ENCODE results near the gene HOXA10.

HOXA10 gene

DNA sequence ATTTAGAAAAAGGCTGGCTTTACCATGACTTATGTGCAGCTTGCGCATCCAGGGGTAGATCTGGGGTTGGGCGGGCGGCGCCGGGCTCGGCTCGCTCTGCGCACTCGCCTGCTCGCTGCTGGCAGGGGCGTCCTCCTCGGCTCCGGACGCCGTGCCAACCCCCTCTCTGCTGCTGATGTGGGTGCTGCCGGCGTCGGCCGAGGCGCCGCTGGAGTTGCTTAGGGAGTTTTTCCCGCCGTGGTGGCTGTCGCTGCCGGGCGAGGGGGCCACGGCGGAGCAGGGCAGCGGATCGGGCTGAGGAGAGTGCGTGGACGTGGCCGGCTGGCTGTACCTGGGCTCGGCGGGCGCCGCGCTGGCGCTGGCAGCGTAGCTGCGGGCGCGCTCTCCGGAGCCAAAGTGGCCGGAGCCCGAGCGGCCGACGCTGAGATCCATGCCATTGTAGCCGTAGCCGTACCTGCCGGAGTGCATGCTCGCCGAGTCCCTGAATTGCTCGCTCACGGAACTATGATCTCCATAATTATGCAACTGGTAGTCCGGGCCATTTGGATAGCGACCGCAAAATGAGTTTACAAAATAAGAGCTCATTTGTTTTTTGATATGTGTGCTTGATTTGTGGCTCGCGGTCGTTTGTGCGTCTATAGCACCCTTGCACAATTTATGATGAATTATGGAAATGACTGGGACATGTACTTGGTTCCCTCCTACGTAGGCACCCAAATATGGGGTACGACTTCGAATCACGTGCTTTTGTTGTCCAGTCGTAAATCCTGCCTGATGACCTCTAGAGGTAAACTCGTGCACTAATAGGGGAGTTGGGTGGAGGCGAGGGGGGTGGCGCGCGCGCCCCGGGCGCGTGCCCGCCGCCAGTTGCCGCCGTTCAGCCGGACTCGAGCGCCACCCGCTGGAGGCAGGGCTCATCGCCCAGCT lies 30.8 kb downstream of the HOXA10 start, which contains the start of gene HOXA5:
TSS of gene HOXA5 (minus strand) at position 659 of the 927 bp plus-strand sequence. CDS start at position 585, 74 bp downstream.
- peak; percentile 87 for DNase-seq

DNA sequence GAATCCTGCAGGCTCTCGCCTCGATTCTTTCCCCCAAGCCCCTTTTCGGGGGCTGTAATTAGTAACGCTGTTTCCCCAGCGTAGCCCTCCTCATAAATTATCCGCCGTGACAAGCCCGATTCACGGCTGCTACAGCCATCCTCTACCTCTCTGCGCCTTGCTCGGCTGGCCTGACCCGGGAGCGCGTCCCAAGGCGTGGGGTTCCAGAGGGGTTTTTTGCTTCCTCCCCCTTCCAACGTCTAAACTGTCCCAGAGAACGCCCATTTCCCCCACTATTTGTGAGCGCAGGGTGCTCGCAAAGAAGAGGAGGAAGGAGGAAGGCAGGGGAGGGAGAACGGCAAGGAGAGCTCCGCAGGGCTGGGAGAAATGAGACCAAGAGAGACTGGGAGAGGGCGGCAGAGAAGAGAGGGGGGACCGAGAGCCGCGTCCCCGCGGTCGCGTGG lies 31.5 kb downstream of the HOXA10 start:
- DNase-seq = no peak

DNA sequence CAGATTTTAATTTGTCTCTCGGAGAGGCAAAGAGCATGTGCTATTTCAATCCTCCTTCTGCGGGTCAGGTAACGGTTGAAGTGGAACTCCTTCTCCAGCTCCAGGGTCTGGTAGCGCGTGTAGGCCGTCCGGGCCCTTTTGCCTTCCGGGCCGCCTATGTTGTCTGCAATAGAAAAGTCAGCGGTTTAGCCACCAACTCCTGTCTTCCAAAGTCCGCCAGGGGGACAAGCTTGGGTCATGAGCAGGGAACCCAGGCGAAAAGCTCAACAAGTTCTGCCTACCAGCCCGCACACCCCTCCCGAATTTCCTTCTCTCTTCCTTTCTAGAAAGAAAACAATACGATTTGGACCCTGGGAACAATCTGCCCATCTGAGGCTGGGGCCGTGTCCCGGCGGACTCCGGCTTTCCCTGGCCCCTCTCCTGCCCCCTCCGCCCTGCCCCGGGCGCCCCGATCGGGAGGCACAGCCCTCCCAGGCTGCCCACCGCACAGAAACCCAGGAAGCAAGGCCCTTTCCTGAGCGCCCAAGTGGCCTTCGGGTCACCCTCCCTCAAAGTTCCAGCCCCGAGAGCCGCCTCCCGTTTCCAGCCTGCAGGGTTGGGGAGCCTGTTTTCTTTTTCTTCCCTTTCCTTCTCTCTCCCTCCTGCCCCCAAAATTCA lies 32.1 kb downstream of the HOXA10 start:
- peak; percentile 40 for DNase-seq

DNA sequence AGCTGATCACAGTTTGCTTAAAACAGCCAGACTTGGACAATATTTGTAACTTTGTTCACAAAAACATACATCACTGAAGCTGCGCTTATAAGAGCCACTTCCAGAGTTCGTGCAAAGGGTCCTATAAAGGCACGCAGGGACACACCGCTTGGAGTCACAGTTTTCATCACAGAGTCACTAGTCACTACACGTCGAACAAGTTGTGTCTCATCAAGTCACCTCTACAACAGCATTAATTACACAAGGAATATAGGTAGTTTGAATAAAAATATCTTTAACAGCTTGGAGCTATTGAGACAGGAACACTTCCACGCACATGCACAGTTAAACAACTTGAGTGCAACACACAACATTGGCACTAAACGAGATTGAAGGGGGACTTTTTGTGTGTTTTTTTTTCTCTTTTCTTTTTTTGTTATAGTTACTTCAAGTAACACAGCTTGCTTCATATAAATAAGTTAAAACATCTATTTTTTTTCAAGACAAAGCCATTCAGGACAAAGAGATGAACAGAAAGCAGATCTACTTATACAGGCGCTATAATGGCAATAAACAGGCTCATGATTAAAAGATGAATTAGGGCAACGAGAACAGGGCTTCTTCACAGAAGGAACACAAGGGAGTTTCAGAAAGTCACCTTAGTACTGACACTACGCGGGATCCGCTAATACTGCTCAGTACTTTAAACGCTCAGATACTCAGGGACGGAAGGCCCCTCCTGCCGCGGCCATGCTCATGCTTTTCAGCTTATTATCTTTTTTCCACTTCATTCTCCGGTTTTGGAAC lies 32.8 kb downstream of the HOXA10 start:
- no peak for DNase-seq

DNA sequence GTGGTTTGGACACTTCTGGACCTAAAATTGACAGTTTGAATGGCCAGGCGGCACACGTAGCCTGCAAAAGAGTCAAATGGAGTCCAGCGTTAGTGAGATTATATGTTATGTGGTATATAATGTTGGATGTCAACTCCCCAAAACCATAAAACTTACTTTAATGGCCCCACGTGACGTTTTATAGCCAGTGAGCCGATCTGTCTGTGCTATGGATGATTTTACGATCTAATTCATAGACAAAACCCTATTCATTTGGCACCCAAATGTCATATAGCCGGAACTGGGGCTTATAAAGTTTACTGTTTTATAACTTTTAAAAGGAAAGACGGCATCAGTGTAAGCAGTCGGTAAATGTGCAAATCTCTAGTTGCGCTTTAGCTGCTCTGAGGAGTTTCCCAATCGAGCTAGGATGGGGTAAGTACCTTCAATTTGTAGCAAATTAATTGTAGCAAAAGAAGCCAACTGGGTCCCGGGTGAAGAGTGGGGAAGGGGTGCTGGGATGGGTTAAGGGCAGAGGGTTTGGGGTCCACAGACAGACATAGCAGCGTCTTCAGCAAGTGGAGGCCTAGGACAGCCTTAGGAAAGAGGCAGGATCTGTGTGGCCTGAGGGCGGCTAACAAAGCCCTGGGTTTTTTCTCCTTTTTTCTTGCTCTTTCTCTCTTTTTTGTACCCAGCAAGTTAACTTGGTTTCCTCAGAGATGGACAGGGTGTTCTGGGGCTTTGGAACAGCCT lies 33.8 kb downstream of the HOXA10 start:
- DNase-seq = peak; percentile 51

DNA sequence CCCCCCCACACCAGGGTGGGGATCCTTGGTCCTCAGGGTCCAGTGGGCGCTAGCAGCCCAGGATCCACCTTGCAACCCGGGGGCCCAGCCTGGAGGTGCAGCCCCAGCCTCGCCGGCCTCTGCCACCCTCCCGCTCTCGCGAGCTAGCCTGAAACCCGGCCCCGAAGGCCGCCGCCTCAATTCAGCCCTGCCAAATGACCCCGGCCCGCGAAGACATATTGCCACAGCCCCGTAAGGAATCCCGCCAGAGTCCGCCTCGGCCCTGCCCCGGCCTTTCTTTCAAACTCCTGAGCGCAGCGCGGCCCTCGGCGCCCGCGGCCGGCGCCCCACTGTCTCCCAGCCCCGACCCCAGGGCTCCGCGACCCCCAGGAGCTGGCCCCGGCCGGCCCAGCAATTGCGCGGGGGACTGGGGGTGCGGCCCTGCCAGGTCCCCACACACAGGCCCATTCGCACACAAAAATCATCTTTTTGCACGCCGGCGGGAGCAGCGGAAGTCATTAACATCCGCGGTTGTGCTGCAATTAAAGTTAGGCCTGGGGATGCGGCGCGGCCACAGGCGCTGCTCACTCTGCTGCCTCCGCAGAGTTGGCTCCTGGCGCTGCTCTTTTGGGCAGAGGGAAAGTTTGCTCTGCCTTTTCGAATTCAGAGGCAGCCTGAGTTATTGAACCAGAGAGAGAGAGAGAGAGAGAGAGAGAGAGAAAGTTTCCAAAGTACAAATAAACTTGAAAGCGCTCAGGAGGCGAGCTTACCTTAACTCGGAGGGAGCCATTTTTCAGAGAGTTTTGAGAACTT lies 34.6 kb downstream of the HOXA10 start:
- DNase-seq = peak; percentile 54

DNA sequence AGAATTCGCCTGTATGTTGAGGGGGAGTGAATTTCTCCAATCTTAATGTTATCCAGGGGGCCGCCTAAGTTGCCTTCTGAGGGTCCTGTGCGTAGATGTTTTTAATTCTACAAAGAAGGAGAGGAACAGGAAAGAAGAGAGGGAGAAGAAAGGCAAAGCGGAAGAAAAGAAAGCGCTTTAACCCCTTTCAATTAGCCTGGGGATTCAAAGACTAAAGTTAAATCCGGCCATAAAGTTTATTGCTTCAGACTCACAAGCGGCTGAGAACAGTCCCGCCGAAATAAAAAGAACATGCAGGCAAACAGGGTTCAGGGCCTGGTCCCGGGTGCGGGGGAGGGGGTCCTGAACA lies 35.2 kb downstream of the HOXA10 start:
- DNase-seq = no peak

DNA sequence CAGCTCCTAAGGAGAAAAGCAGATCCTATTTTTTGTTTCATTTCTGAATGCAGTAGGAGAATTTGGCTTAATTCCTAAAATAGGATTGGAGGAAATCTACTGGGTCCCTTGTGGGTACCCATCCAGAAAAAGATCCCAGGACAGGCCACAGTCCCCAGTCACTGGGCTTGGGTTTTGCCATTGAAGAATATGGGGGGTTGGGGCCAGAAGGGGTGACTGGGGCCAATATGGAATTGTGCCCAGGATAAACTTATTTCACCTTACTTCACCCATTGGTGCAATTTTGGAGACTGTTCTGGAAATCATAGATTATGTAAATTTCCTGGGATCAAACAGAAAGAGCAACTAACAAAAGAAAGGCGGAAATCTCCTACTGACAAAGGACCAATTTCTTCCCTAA lies 35.6 kb downstream of the HOXA10 start:
- DNase-seq = no peak

DNA sequence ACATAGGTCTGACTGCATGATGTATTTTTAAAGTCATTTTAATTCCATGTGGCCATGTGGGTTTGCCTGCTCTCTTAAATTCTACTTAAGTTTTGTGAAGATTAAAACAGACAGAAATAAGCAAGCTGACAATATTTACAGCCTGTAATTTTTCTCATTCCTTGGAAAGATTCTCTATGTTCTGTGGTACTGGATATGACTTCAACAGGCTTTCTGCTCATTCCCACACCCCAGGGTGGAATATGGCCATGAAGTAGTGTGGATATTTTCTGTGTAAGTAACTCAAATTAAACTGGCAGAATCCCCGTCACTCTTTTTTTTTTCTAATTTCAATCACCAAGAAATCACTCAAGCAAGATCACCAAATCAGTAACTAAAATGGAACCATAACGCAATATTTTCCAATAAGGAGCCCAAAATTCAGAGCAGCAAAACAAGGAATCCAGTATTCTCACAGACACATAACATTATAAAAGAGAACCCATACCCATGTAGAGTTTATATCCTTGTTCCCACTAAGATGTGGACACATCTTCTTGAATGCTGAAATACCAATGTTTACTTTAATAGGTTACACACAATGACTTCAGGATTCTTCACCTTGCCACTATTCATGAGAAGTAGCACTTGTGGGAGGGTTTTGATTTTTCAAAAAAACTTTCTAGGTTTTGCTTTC lies 36.3 kb downstream of the HOXA10 start:
- DNase-seq = no peak

DNA sequence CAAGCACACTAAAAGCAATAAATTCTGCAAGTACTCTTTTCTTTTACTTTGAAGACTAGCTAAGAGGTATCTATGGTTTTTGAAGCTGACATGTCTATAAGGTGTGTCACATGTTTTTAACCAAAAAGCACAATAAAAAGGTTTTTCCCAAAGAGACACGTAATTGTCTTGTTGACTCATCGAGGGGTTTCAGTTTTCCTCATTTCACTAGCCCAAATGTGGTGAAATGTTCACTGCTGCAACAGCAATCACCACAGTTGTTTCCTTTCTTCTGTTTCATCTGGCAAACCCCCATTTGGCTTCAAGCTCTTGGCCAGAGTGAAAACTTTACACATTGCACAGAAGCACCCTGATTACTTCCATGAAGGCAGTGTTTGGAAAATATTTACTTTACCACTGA lies 39.7 kb downstream of the HOXA10 start:
- DNase-seq = peak; percentile 40

DNA sequence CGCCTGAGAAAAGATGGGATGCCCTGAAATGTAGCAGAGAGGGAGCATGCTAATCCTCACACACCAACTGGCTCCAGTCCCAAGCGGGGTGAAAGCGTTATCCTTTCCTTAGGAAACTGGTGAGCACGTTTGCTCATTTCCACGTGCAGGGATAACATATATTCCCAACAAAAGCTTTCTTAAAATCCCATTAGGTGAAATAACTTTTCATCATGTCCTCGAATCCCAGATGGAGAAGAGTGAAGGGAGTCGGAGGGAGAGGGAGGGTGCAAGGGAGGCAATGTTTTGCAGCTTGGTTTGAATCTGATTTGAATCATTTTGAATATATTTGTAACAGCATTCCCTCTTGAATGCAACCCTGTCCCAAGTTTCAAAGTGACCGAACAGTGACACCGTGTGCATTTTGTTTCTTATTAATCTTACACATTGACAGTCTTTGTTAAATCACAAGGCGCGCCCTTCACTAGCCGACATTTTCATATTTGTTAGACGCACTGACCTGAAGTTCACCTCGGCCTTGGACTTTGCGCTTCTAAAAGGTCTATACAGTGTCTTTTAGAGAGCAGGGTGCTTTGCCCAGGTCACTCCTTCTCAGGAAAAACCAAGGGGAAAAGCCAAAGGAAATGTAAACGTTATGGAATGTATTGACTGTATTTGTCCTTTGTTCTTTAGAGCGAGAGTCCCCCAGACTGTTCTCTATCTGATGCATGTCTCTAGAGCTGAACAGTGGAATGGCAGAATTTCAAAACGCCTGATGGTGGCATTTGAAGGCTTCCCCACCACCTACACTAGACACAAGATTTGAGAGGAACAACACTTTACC lies 40.5 kb downstream of the HOXA10 start:
- DNase-seq = no peak

DNA sequence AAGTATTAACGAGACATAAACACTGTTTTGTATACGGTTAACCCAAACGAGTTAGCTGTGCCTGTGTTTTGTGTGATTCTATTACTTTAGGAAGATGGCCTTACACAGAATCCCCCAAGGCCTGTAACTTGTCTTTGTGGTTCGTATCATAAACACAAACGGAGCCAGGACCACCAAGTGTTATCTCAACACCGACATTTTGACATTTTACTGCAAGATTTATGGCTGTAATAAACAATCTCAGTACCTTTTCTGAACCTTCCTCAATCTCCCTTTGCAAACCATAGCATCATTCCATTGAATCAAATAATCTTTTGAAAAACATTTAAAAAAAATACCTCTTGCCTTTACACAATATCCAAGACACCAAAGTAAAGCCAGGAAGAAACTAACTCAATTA lies 41.1 kb downstream of the HOXA10 start:
- no peak for DNase-seq

DNA sequence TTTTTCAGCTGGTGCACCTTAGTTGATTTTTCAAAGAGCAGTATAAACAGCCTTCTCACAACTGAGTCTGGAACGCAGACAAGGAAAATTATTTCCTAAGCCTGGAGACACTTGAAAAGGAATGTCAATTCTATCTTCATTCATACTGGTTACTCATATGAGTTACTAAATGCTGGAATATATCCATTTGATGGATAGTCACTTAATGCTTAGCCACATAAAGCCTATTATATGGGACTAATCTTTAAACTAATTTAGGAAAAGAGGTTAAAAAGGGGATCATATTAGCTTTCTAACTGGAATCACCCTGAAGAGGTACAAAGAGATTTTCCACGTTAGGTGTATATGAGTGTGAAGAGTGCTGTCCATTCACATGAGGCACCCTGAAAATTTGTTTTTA lies 41.9 kb downstream of the HOXA10 start:
- DNase-seq = no peak

DNA sequence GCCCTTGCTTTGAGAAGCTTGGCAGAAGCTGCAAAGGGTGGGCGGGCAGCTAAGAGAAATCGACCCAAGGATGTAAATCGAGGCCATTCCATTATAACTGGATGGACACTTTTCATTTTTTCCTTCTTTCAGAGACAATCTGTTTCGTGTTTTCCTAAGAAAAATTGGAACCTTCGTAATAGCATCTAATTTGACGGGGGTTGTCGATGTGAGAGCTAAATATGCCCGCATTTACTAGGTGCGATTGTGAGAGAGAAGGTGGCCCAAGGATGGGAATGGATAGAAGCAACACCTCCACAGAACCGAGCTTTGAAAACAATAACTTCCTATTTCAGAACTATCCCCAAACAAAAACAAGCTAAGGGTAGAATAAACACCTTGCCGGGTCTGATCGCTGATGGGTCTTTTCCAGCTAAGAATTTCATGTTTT lies 42.7 kb downstream of the HOXA10 start:
- DNase-seq = no peak

DNA sequence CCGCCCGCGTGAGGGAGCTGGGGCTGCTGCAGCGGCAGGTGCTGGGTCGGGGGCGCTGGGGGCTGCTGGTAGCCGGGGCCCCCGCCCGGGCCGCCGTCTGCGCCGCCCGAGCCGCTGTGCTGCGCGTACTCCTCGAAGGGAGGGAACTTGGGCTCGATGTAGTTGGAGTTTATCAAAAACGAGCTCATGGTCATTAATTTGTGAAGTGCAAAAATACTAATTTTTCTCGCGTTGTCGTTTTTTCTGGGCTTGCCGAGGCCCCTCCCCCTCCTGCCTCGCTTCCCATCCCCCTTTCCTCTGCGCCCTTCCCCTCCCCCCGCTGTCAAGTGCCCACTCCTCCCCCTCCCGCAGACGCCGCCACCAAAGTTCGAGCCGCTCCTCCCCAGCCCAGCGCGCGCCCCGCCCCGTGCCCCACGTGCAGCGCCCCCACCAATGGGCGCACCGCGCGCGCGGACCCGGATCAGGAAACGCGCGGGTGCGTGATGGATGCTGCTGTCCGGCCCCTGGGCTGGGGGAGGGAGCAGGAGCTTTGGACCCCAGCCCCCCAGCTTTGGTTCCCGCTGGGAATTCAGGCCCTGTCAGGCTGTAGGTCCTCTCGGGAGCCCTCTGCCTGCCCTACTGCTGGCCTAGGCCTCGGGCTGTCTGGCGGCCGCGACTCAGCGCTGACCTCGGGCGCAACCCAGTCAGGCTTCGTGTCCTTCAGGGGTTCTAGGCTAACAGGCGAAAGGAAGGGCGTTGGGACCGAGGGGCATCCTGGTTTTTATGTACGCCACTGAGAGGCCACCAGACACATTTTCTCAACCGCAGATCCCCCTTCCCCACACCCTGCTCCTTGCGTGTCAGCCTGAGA lies 43.4 kb downstream of the HOXA10 start, which contains the start of gene HOXA4:
TSS of gene HOXA4 (minus strand) at position 218 of the 850 bp plus-strand sequence. CDS start at position 194, 24 bp downstream.
- DNase-seq = peak; percentile 94

DNA sequence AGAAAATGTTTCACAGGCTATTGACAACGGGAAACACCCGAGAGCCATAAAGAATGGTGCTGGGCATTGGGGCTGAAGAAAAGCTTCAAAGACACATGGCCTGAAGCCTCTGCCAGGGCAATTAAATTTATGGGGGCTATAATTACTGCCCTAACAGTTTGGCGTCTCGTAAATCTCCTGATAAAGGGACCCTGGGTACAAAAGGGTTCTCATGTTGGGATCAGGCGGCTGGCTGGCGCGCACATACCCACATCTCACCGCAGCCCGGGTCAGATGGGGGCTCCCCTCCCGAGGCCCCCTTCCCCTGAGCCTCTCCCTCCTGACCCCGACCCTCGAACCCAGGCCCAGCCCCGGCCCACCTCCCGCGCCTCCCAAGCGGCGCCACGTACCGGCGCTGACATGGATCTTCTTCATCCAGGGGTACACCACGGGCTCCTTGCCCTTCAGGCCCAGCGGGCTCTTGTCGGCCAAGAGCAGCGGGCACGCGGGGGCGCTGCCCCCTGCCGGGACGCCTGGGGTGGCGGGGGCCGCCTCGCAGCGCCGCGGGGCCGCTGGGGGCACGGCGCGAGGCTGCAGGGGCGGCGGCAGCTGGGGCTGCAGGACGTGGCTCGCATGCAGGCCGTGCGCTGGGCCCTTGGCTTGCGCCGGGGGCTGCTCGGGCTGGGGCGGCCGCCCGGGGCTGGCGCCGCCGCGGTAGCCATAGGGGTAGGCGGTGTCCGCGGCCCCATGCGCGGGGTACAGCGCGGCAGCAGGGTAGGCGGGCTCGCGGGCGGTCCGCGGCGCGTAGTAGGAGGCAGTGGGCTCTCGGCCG lies 44.2 kb downstream of the HOXA10 start:
- peak; percentile 47 for DNase-seq

DNA sequence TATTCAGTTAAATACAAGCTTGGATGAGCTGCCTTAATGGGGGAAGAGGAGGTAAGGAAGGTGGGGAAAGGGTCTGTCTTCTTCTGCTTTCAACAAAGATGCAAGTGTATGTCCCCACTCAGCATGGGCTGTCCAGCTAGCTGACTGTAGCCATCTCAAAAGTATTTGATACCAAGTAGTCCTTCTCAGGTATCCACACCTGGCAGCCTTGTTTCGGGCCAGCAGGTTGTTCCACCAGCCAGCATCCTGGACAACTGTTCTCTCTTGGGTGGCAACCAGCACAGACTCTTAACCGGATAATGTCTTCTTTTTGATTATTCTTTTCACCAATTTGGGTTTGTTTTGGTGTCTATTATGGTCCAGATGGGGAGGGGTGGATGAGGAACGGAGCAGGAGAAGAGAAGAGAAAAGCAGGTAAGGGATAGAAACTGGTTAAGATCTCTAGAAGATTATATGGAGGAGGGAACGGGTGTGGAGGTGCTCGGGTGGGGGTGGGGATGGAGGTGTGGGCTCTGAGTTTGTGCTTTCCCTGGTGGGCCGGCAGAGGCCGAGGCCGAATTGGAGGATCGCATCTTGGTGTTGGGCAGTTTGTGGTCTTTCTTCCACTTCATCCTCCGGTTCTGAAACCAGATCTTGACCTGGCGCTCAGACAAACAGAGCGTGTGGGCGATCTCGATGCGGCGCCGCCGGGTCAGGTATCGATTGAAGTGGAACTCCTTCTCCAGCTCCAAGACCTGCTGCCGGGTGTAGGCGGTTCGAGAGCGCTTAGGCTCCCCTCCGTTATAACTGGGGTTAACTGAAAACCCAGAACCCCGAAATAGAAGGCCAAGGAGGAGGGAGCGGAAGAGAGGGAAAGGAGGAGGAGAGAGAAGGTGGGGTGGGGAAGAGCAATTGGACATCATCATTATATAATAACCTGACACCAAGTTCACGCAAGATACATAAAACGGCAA lies 45.1 kb downstream of the HOXA10 start:
- DNase-seq = peak; percentile 32
